Stimulated activated naive B cell treated with anti-CD40 and anti-IgM and Interleukin-4, amounts not matched to agents 10 μg/mL and 1 μg/mL and 100 μg/mL, for 72 hours (primary cell): Measurements from ENCODE around the gene SYNE1.

Source experiments
- ATAC-seq, 2 donors: fragments of 150-1000 bp; cut with Tn5 transposase; replicated peaks; 2 replicates each; pipeline ENCODE4 v1.10.0; 2021; ENCODE audit warnings: moderate library complexity in 1 of 2
- DNase-seq: peaks from one replicate; pipeline ENCODE4 v3.0.0; 2021
- H3K27ac Mint-ChIP-seq: one replicate; pipeline ENCODE4 v1.8.0; 2022; ENCODE audit warnings: mild to moderate bottlenecking, mixed read lengths
- H3K27me3 Mint-ChIP-seq, 2 donors: one replicate each; pipeline ENCODE4 v1.8.0; 2022; ENCODE audit warnings: mixed read lengths in 2 of 2
- H3K36me3 Mint-ChIP-seq, 2 donors: one replicate each; pipeline ENCODE4 v1.8.0; 2022; ENCODE audit warnings: mixed read lengths in 2 of 2, mild to moderate bottlenecking in 1 of 2
- H3K4me1 Mint-ChIP-seq, 2 donors: one replicate each; pipeline ENCODE4 v1.8.0; 2022; ENCODE audit warnings: mixed read lengths in 2 of 2, mild to moderate bottlenecking in 1 of 2
- H3K4me3 Mint-ChIP-seq, 2 donors: one replicate each; pipeline ENCODE4 v1.8.0; 2022; ENCODE audit warnings: mild to moderate bottlenecking in 2 of 2, mixed read lengths in 2 of 2, moderate library complexity in 1 of 2
- H3K9me3 Mint-ChIP-seq, 2 donors: one replicate each; pipeline ENCODE4 v1.8.0; 2022; ENCODE audit warnings: mixed read lengths in 2 of 2, mild to moderate bottlenecking in 1 of 2

The SYNE1 gene

DNA sequence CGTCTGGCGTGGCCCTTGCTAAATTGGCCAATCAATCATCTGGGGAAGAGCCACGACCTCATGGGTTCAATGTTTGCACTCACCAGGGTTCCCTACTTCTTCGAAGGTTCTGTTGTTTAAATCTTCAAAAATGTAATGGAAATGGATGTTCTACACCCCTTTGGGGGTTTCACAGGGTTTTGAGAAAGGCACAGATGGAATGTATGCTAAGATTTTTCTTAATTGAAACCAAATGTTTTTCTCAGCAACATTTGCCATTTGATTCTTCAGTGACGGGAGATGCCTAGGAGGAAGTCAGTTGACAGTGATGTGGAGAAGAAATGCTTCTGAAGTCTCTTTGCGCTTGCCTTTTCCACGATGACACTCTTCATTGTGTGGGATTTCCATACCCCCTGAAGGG lies 517.3 kb downstream of the SYNE1 start:
- Mint-ChIP-seq H3K27me3 (no peaks in the 10 kb centered on the region), H3K9me3 (peaks cover 2 to 5% of the 10 kb centered on the region in 2 donors), H3K4me3 (no peak overlapping the region), H3K36me3 (peaks cover 21 to 35% of the 10 kb centered on the region in 2 donors), H3K27ac (no peak overlapping the region), H3K4me1 (peaks cover 4 to 8% of the 10 kb centered on the region in 2 donors)
- no peak for ATAC-seq
- DNase-seq = no peak

DNA sequence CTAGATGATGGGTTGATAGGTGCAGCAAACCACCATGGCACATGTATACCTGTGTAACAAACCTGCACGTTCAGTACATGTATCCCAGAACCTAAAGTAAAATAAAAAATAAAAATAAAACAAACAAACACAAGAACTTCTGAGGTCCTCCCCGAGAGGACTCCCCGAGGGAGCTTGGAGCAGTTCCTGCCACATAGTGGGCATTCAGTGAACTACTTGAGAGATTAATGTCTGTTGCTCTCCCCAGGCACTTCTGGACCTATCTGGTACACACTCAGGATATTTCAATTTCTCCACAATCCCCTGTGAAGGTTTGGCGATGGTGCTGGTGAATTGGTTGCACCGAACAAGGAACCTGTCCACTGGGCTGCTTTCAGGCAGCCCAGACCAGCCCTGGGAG lies 518.5 kb downstream of the SYNE1 start:
- Mint-ChIP-seq H3K9me3 (peaks cover 2 to 5% of the 10 kb centered on the region in 2 donors), H3K27ac (no peak overlapping the region), H3K4me3 (no peak overlapping the region), H3K36me3 (peaks cover 21 to 35% of the 10 kb centered on the region in 2 donors), H3K4me1 (peaks cover 2 to 8% of the 10 kb centered on the region in 2 donors), H3K27me3 (no peaks in the 10 kb centered on the region)
- DNase-seq = no peak
- no peak for ATAC-seq

DNA sequence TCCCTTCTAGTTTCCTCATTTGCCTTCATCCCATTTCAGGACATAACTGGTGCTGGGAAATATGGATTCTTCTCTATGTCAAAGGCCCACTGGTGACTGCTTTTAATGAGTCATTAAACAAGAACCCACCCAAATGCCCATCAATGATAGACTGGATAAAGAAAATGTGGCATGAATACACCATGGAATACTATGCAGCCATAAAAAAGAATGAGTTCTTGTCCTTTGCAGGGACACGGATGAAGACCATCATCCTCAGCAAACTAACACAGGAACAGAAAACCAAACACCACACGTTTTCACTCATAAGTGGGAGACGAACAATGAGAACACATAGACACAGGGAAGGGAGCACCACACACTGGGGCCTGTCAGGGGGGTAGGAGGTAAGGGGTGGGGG lies 518.9 kb downstream of the SYNE1 start:
- peaks cover 2 to 5% of the 10 kb centered on the region in 2 donors for H3K9me3 Mint-ChIP-seq
- DNase-seq = no peak
- ATAC-seq = no peak
- H3K27ac Mint-ChIP-seq = no peak overlapping the region
- H3K36me3 Mint-ChIP-seq = peaks cover 21 to 35% of the 10 kb centered on the region in 2 donors
- peaks cover 2 to 8% of the 10 kb centered on the region in 2 donors for H3K4me1 Mint-ChIP-seq
- H3K4me3 Mint-ChIP-seq = no peak overlapping the region
- H3K27me3 Mint-ChIP-seq = no peaks in the 10 kb centered on the region

- DNase-seq = no peak
- peaks cover 2 to 5% of the 10 kb centered on the region in 2 donors for H3K9me3 Mint-ChIP-seq
- H3K4me3 Mint-ChIP-seq = no peak overlapping the region
- no peak overlapping the region for H3K27ac Mint-ChIP-seq
- ATAC-seq = peak; percentile 25 to 45
- peaks cover 21 to 35% of the 10 kb centered on the region in 2 donors for H3K36me3 Mint-ChIP-seq
- peaks cover 2 to 8% of the 10 kb centered on the region in 2 donors for H3K4me1 Mint-ChIP-seq
- no peaks in the 10 kb centered on the region for H3K27me3 Mint-ChIP-seq
These were observed 519.7 kb downstream of the SYNE1 start for GRCh38 chr6:152117156-152118133.

DNA sequence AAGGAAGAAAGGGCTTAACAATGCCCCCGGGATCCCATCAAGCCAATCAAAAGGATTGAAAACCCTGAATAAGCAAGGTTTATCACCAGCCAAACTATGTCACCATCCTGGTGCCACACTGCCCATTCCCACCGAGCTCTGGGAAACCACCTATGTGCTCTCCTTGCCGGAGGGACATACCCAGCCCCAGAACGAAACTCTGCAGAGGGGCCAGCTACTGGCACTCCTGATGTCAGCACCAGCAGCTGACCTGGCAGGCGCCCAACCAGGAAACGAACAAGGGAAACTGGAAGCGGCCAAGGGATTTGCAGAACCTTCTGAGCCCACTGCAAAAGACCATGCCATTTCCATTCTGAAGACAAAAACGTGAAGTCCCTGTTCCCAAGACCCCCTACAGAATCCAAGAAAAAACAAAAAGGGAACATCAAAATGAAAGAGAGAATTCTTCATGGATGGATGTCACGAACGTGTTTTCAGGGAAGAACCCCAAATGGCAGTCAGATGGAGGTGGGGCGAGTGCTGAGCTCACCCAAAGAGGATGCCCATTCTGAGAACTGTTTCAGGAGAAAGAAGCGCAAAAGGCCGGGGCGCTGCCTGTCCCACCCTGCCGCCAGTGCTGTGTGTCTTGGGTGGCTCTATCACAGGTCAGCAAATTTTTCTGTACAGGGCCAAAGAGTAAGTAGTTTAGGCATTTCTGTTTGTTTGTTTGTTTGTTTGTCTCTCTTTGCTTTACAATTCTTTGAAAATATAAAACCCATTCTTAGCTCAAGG lies 524.5 kb downstream of the SYNE1 start:
- Mint-ChIP-seq H3K27ac (no peak overlapping the region), H3K9me3 (peaks cover 0 to 3% of the 10 kb centered on the region in 2 donors), H3K4me1 (peaks cover 0 to 4% of the 10 kb centered on the region in 2 donors), H3K4me3 (no peak overlapping the region), H3K27me3 (peaks cover 5 to 9% of the 10 kb centered on the region in 2 donors), H3K36me3 (no peaks in the 10 kb centered on the region)
- DNase-seq (no peak), ATAC-seq (peak; percentile 42 to 53)

GRCh38 chr6:152110886-152111820 lies 526.0 kb downstream of the SYNE1 start:
- Mint-ChIP-seq H3K4me1 (no peaks in the 10 kb centered on the region), H3K9me3 (peaks cover 0 to 3% of the 10 kb centered on the region in 2 donors), H3K4me3 (no peak overlapping the region), H3K27ac (no peak overlapping the region), H3K27me3 (peaks cover 5 to 9% of the 10 kb centered on the region in 2 donors), H3K36me3 (no peaks in the 10 kb centered on the region)
- ATAC-seq (no peak), DNase-seq (no peak)

GRCh38 chr6:152107973-152108372 lies 529.2 kb downstream of the SYNE1 start:
- no peak for DNase-seq
- peaks cover 0 to 3% of the 10 kb centered on the region in 2 donors for H3K9me3 Mint-ChIP-seq
- H3K27me3 Mint-ChIP-seq = peaks cover 5 to 9% of the 10 kb centered on the region in 2 donors
- H3K4me1 Mint-ChIP-seq = no peaks in the 10 kb centered on the region
- H3K4me3 Mint-ChIP-seq = no peak overlapping the region
- no peak overlapping the region for H3K27ac Mint-ChIP-seq
- no peak for ATAC-seq
- no peaks in the 10 kb centered on the region for H3K36me3 Mint-ChIP-seq

- Mint-ChIP-seq H3K36me3 (no peaks in the 10 kb centered on the region), H3K4me1 (peaks cover 0 to 5% of the 10 kb centered on the region in 2 donors), H3K27me3 (no peaks in the 10 kb centered on the region), H3K4me3 (no peak overlapping the region), H3K9me3 (no peaks in the 10 kb centered on the region), H3K27ac (no peak overlapping the region)
- peak; percentile 42 to 60 for ATAC-seq
- DNase-seq = no peak
These were observed 537.0 kb downstream of the SYNE1 start for GRCh38 chr6:152100183-152100618.

GRCh38 chr6:152099446-152100182 lies 537.5 kb downstream of the SYNE1 start:
- Mint-ChIP-seq H3K27me3 (no peaks in the 10 kb centered on the region), H3K9me3 (no peaks in the 10 kb centered on the region), H3K36me3 (no peaks in the 10 kb centered on the region), H3K4me1 (peaks cover 0 to 5% of the 10 kb centered on the region in 2 donors), H3K27ac (no peak overlapping the region), H3K4me3 (no peak overlapping the region)
- DNase-seq (no peak), ATAC-seq (no peak)

DNA sequence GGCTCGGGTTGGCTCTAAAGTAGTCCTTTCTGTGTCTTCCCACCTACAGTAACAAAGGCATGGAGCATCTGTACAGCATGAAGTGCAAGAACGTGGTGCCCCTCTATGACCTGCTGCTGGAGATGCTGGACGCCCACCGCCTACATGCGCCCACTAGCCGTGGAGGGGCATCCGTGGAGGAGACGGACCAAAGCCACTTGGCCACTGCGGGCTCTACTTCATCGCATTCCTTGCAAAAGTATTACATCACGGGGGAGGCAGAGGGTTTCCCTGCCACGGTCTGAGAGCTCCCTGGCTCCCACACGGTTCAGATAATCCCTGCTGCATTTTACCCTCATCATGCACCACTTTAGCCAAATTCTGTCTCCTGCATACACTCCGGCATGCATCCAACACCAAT lies 538.5 kb downstream of the SYNE1 start:
- H3K9me3 Mint-ChIP-seq = no peaks in the 10 kb centered on the region
- no peak overlapping the region for H3K27ac Mint-ChIP-seq
- no peak overlapping the region for H3K4me3 Mint-ChIP-seq
- H3K27me3 Mint-ChIP-seq = no peaks in the 10 kb centered on the region
- DNase-seq = no peak
- no peaks in the 10 kb centered on the region for H3K36me3 Mint-ChIP-seq
- H3K4me1 Mint-ChIP-seq = peaks cover 0 to 5% of the 10 kb centered on the region in 2 donors
- no peak for ATAC-seq

- no peak overlapping the region for H3K27ac Mint-ChIP-seq
- no peak overlapping the region for H3K4me3 Mint-ChIP-seq
- DNase-seq (no peak), ATAC-seq (no peak)
- peaks cover 0 to 5% of the 10 kb centered on the region in 2 donors for H3K4me1 Mint-ChIP-seq
- no peaks in the 10 kb centered on the region for H3K27me3 Mint-ChIP-seq
- no peaks in the 10 kb centered on the region for H3K36me3 Mint-ChIP-seq
- H3K9me3 Mint-ChIP-seq = no peaks in the 10 kb centered on the region
These were observed 540.2 kb downstream of the SYNE1 start for GRCh38 chr6:152096863-152097496.

DNA sequence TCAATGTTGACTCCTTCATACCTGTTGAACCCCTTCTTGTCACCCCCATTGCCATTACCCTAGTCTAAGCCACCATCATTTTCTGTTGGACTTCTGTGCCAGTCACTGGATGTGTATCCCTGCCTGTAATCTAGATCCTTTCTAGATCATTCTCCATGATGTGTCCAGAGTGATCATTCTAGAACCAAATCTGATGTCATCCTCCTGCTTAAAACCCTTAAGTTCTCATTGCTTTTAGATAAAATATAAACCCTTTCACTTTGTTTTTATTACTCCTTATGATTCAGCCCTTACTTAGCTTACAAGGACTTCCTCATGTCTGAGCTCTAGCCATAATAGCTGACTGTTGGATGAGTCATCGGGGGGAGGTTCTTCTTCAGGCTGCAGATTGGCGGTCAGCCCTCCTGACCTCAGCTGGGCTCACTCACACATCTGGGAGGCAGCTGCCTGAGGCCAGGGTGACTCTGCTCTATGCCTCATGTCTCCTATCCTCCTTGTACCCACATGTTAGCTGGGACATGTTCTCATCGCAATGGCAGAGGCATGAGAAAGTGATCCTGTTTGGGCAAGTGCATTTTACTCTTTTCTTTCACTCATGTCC lies 542.1 kb downstream of the SYNE1 start:
- Mint-ChIP-seq H3K27me3 (no peaks in the 10 kb centered on the region), H3K27ac (no peak overlapping the region), H3K36me3 (no peaks in the 10 kb centered on the region), H3K4me3 (no peak overlapping the region), H3K4me1 (peaks cover 0 to 5% of the 10 kb centered on the region in 2 donors), H3K9me3 (no peaks in the 10 kb centered on the region)
- ATAC-seq = peak; percentile 53 to 68
- no peak for DNase-seq
